Loucy (cell line): Measurements from ENCODE around the gene SRSF4.

Source experiments
- EZH2phosphoT487 ChIP-seq: fragments of 200-600 bp; IDR thresholded peaks from 2 replicates; pipeline ENCODE4 v1.6.1; 2018; ENCODE audit warnings: antibody characterized with exemption, mild to moderate bottlenecking, moderate library complexity, borderline replicate concordance
- TF ChIP-seq, protein P1 (sequence below): fragments of 200-600 bp; sonication (generic); conservative IDR thresholded peaks from 2 replicates; pipeline ENCODE4 v1.5.1; 2014; ENCODE audit warnings: mild to moderate bottlenecking, antibody characterized with exemption, low read length

DNA sequence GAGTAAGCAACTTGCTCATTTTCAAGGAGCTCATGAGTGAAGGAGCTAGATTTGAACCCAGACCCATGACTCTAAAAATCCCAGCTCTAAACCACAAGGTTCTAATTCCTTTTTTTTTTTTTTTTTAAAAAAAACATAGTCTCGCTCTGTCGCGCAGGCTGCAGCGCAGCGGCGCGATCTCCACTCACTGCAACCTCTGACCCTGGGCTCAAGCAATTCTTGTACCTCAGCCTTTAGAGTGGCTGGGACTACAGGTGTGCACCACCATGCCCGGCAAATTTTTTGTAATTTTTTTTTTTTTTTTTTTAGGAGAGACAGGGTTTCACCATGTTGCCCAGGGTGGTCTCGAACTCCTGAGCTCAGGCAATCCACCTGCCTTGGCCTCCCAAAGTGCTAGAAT, 13.8 kb downstream of the SRSF4 start:
- TF ChIP-seq, protein P1, sequence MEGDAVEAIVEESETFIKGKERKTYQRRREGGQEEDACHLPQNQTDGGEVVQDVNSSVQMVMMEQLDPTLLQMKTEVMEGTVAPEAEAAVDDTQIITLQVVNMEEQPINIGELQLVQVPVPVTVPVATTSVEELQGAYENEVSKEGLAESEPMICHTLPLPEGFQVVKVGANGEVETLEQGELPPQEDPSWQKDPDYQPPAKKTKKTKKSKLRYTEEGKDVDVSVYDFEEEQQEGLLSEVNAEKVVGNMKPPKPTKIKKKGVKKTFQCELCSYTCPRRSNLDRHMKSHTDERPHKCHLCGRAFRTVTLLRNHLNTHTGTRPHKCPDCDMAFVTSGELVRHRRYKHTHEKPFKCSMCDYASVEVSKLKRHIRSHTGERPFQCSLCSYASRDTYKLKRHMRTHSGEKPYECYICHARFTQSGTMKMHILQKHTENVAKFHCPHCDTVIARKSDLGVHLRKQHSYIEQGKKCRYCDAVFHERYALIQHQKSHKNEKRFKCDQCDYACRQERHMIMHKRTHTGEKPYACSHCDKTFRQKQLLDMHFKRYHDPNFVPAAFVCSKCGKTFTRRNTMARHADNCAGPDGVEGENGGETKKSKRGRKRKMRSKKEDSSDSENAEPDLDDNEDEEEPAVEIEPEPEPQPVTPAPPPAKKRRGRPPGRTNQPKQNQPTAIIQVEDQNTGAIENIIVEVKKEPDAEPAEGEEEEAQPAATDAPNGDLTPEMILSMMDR: no peak
- TF ChIP-seq EZH2phosphoT487: no peak
